ENCODE data around the gene MAB21L2.
"Not testable (repeated sequence)": the region's sequence is repeated elsewhere in the genome, so short reads cannot be mapped to it uniquely, and the experiment has no call there.

Gene MAB21L2

DNA sequence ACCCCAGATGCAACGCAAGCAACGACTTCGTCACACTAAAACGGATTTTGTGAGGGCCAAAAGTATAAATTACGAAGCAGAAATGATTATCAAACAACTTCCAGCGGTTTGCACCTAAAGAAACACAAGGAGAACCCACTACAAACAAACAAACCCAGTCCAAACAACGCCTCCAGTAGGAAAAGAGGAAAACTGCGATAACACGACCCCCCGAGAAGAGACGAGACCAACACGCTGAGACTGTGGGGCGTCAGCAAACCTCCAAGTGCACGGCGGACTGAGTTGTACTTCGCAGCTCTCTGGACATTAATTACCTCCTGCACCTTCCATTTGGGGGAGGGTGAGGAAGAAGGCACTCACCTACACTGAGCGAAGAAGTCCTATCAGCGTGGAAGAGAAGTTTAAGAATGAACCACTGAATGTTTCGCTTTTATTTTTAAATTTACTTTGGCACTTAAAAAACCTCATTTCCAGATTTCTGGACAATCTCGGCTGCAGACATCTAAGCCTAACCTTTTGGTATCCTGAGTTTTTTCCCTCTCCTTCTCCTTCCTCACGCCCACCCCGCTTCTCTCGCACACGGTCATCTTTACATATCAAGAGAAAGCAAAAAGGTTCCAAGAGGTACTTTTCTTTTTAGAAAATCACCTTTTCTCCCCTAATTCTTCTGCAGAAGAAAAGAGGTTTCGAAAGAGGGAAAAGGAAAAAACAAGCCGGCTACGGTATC, at the start of gene MAB21L2:
Gene MAB21L2, plus strand, starts transcription at position 6 of the 727 bp plus-strand sequence. CDS start 879 bp downstream, outside the sequence.
- DNase-seq, result no peak

DNA sequence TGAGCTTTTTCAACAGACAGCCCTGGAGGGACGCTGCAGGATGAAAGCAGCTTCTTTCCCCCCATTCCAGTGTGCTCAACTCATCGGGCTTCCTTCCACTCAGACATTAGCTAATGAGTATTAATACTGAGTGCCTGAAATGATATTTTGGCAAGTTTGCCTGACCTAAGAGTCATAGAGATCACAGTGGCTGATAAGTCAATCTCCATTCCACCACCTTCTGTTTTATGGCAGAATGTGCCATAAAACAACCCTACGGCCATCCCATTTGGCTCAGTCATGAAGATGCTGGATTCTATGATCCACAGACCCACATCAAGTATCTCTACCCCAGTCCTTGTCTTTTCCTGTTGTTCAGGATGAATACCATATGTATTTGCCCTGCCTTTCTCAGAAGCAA, 48.3 kb upstream of the MAB21L2 start:
- DNase-seq, result no peak

DNA sequence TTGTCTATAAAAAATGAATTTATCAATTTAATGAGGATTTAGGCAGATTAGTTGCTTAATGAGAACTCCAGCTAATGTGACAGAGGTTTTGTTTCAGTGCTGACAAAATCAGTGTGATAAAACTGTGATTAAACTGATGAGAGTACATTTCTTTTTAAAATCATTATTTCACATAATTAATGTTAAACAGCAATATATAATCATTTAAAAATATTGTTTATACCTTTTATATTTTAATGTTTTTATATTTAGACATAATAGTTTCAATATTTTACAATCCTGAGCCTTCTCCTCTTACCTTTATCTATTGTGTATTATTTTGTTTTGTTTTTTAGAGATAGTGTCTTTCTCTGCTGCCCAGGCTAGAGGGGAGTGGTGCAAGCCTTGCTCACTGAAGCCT, 47.1 kb upstream of the MAB21L2 start:
- DNase-seq, result no peak

DNA sequence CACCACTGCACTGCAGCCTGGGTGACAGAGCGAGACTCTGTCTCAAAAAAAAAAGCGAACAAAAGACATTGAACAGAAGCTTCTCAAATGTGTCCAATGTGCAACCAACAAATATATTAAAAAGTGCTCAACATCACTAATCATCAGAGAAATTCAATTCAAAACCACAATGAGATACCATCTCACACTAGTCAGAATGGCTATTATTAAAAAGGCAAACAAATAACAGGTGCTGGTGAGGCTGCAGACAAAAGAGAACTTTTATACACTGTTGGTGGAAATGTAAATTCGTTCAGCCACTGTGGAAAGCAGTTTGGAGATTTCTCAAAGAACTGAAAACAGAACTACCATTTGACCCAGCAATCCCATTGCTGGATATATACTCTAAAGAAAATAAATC, 44.0 kb upstream of the MAB21L2 start:
- DNase-seq, result not testable (repeated sequence)

DNA sequence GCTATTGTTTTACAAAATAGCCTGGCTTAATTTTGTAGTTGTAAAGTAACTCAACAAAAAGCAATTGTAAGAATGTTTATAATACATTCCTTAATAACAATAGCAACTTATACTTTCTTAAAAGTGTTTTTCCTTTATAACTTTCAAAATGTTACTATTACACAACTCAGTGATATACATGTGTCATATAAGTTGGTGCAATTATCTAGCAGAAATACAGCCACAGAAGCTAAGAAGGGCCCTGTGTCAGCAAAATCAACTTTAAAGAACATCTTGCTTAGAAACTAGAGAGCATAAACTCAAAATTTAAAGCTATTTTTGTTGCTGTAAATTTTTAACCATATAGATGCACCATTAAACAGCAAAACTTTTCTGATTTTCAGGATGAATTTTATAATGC, 41.4 kb upstream of the MAB21L2 start:
- DNase-seq, result no peak

DNA sequence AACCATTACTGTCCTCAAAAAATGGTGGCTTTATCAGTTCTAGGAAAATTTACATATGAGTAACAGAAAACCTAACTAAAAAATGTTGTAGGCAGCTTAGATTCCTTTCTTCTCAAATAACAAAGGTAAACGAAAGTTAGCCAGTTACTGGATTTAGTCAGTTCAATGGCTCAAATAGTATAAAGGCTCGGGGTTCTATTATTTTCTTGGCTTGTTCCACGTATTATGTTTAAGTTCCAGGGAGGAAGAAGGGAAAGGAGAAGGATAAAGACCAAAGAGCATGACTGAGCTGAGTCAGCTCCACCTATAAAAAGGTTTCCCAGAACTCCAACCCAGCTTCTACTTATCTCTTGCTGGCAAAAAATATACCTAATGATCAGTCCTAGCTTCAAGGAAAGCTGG, 41.0 kb upstream of the MAB21L2 start:
- no peak for DNase-seq

DNA sequence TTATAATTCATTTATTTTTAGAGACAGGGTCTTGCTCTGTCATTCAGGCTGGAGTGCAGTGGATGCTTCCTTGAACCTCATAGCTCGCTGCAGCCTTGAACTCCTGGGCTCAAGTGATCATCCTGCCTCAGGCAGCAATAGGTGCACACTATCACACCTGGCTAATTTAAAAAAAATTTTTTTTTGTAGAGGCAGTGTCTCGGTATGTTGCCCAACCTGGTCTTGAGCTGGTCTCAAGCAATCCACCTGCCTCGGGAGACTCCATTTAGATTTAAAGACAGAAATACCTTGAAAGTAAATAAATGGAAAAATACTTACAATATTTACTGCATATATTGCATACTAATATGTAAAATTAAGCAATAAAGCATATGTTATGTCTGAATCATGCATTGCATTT, 40.3 kb upstream of the MAB21L2 start:
- no peak for DNase-seq

DNA sequence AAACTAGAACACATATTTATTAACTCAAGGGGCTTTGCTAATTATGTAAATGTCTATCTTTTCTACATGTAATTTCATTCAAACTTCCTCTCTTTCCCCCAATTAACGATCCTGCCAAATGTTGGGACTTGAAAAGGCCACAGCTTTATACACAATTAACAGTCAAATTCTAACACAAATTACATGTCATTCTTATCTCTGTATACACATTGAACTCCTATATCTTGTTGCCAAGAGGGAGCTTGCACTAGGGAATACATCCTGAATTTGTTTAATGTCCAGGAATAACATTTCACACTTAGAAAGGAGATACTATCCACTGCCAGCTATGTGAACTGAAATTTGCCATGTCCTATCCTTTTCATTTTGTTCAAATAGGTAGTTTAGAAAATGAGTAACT, 38.9 kb upstream of the MAB21L2 start:
- DNase-seq, result no peak

DNA sequence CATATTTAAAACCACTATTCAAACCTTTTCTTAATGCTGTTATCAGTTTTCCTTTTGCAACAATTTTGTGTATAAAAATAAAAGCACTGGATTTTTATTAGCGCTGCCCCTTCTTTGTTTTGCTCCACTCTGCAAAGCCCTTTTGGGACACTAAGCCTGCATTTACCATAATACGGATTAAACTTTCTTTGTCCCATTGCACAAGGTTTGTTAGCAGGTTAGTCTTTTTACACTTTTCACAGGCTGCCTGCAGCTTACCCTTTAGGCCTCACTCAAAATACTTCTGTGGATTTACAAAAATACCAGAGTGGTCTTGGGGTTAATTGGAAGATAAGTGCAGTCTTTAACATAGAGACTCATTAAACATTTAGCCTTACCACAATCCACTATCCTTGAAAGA, 35.7 kb upstream of the MAB21L2 start:
- DNase-seq, result no peak

DNA sequence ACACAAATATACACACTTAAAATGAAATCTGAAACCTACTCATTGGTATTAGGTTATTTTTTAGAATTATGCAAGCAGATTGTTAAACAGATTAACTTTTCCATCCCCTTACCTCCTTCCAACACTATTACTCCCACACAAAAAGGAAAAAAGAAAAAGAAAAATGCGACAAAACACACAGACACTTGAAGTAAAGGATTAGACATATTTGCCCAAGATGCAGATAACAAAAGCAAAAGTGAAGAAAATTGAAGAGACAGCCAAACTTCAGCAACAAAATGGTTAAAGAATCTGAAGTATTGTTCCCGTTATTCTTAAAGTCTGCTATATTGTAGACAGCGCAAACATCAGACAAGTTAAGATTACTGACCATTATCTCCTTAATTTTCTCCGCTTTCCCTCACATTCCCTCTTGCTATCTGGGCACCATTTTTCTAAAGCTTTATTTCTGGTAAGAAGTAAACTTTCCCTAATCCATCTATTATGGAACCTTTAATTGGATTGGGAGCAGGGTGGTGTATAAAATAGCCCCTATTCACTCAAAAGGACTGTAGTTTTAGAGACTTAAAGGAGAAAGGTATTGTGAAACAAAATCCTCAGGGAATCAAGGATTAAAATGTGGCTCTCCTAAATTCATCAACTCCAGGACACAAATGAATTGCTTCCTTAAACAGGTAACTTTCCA, 34.7 kb upstream of the MAB21L2 start:
- no peak for DNase-seq

DNA sequence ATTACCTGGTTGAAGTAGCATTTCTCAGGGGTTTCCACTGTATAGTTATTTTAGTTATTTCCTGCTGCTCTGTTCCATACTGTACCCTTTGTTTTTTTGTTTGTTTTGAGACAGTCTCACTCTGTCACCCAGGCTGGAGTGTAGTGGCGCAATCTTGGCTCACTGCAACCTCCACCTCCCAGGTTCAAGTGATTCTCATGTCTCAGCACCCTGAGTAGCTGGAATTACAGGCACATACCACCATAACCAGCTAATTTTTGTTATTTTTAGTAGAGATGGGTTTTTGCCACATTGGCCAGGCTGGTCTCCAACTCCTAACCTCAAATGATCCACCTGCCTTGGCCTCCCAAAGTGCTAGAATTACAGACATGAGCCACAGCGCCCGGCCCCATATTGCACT, 24.1 kb upstream of the MAB21L2 start:
- DNase-seq, result not testable (repeated sequence)

DNA sequence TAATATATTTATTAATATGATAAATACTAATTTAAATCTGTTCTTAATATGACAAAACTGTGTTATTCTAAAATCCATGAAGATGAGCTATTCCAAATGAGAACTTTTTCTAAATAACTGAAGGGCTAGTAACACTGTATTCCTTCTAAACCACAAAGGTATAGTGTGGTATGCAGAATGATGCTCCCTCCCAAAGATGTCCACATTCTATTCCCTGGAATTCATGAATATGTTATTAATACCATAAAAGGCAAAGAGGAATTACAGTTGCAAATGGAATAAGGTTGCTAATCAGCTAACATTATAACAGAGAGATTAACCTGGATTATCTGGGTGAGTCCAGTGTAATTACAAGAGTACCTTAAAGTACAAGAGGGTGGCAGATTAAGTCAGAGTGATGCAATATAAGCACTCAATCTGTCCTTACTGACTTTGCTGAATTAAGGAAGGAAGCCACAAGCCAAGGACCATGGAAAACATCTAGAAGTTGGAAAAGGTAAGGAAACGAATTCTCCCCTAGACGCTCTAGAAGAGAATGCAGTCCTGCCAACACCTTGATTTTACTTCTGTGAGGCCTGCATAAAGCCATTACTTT, 20.7 kb upstream of the MAB21L2 start:
- DNase-seq, result no peak

DNA sequence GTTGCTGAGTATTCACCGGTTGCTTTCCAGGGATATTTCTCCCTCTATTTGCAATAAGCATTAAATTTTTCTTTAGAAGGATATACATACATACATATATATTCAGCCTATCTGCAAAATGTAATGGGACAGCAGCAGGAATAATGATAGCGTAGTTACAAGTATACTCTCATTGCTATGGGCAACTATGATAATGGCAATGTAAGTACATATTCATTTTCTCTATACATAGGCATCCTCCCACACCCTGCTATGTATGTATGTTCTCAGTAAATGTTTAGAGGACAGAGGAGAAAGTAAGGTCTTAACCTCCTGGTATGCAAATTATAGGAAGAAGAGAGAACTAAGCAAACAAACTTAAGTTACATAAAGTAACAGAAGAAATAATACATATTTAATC, 19.7 kb upstream of the MAB21L2 start:
- DNase-seq, result no peak

DNA sequence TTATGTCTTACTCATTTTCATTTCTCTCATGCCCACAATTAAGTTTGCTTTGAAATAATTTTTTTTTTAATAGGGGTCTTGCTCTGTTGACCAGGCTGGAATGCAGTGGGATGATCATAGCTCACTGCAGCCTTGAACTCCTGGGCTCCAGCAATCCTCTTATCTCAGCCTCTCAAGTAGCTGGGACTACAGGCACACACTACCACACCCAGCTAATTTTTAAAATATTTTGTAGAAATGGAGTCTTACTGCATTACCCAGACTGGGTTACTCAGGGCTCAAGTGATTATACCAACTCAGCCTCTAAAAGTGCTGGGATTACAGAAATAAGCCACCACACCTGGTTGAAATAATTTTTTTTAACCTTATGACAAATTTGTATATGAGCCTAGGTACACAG, 19.2 kb upstream of the MAB21L2 start:
- DNase-seq, result no peak

DNA sequence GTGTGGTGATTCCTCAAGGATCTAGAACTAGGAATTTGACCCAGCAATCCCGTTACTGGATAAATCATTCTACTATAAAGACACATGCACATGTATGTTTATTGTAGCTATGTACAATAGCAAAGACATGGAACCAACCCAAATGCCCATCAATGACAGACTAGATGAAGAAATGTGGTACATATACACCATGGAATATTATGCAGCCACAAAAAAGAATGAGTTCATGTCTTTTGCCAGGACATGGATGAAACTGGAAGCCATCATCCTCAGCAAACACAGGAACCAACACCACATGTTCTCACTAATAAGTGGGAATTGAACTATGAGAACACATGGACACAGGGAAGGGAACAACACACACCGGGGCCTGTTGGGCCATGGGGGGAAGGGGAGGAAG, 17.0 kb upstream of the MAB21L2 start:
- DNase-seq, result not testable (repeated sequence)

DNA sequence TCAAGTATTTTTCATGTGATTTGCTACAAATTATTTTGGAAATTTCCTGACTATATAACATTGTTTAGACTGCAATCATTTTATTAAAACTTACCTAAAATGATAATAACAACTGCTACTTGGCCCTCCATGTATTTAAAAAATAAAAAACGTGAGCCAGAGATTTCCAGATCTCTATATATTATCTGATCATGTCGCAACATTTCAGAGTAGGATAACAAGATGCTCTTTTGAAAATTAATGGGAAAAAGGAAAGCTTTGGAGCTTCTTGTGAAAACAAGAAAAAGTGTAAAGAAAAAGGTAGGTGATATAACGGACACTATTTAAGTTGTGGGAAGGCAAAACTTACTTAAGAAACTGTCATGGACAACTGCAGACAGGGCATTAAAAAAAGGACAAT, 14.9 kb upstream of the MAB21L2 start:
- DNase-seq, result no peak

DNA sequence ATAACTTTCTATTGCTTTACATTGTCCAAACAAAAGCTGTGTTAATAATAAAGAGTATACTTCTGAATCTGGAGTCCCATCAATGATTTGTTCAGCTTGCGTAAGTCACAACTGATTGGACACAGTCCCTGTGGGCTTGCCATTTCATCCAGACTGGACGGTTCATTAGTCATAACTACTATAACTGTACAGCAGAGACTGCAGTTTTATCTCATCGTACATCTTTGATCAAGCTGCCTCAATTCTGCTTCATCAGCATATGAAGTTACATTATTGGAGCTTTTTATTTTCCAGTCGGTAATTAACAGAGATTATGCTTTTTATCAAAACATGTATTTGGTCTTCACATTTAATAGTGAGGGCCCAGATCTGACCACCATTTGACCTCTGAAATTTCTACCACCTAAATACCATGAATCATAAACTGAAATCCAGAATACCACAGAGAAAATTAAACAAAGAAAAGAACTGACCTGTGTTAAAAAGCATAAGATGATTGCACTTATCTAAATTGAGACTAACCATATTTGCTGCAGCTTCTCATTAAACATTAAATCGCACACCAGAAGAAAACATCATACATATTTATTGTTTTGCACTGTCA, 12.5 kb upstream of the MAB21L2 start:
- DNase-seq, result no peak

DNA sequence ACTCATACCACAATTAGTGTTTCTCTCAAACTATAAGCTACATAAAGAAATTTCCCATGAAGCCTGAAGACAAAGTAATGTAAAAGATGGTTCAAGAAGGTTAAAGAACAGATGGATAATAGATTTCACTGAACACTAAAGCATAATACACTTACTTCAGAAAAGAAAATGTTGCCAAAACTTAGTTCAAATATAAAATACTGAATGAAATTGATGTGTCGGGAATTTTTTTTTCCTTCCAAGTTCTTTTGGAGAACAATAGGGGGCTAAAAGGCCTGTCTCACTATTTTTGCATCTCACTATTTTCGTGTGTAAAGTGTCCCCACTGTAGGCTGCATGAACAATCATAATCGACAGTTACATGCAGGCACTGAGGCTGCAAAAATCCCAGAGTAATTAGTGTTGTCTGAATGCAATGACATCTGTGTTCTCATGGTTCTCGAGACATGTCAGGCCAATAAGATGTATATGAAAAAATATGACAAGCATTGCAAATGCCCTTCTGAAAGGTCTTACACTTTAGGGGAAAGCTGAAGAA, 11.9 kb upstream of the MAB21L2 start:
- no peak for DNase-seq

DNA sequence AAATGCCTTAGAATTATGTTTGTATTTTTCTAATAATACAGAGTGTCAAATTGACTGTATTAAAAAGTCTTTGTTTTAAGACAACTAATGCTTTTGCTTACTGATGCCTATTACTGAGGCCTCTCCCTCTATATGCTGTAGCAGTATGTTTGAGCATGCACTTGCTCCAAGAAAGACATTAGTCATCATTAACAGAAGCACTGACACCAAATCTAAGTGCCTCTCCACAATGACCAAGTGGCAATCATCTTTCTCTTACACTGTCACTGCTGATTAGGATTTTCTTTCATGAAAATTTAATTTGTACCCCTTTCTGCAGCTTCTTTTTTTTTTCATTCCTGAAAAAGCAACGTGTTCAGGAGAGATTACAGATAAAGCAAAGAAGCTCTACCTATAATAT, 11.1 kb upstream of the MAB21L2 start:
- no peak for DNase-seq

DNA sequence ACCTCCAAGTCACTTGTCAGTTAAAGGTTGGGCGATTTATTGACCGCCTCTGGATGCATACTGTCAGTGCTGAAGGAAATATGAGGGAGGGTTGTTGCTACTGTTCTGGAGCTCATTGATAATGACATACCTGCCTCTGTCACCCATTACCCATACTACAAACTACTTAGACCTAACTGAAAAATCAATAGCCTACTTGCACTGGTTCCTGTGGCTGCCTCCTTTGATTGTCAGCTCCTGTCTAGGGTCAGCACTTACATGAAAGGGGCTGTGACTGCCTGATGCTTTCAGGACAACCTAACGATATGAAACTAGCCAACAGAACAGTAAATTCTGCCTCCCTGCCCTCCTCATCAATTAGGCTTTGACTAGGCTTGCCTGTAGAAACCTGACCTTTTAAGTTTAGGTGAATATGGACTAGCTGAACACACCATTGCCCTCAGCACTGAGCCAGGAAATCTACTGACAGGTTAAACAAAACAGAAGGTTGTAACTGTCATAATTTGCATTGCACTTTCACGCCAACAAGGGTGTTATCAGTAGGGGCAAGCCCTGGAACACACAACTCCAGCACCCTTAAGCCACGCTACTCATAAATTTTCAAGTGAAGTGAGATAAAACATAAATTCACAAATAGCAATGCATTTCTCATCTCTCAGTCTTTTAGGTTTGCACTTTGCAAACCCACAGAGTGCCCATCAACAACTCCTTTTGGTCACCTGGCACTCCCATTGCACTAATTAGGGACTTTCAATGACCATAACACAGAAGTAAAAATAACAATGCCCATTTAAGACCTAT, 9.0 kb upstream of the MAB21L2 start:
- no peak for DNase-seq

DNA sequence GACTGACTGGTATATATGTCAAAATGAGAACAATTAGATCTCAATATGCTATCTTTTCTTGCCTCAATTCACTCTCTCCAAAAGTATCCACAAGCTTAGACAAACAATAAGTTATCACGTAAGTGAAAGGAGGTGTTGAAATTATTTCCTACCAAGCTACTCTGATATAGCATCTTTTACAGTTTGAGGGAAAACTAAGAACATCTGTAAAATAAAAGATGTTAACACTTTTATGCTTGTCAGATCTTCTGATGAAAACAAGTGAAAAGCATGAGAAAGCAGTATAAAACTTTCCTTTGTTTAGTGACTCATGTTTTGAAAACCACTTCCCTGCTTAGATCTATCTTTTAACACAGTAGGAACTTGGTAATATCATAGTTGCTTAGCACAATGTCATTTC, 8.4 kb upstream of the MAB21L2 start:
- DNase-seq, result no peak

DNA sequence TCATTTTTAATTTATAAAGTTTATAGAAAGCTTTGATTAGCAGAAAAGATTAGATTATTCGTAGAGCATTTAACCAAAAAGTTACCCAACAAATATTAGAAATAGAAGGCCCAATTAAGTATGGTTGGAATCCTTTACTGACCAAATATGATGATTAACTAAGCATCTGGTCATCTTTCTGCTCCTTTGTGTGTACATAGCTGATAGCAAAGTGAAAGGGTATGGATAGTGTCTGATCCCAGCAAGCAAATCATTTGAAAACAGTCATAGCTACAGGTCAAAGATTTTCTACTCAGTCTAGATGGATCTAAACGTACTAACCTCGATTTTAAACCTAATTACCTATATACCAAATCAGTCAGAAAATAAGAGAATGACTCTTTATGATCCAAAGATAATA, 7.3 kb upstream of the MAB21L2 start:
- no peak for DNase-seq

DNA sequence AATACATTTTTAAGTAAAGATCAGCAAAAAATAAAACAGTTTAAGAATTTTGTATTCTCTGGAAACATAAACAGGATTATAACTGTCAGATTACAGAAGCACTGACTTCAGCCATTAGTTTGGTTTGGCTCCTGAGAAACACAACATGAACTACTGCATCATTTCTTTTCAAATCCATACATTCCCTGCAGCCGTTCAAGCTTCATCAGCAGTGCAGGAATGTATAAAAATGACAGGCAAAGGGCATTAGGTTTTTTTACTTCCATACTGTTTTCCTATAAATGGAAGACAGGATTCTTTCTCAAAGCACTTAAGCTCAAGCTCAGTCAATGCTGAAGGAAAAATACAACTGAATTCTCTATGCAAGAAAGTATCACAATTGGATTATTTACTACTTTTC, 4.2 kb upstream of the MAB21L2 start:
- no peak for DNase-seq
